ENCODE measurements around the gene RPL28. TPM values are rescaled to one million over a fixed set of nuclear protein-coding genes. Genes with fewer than 3 reads are reported as not detected.

The RPL28 gene
- total RNA-seq, result 1,000 to 10,000 TPM in 1 of 4 donors, 100 to 1,000 TPM in 2, 10 to 100 TPM in 1; 20.7 to 1,084 (median 431) TPM

DNA sequence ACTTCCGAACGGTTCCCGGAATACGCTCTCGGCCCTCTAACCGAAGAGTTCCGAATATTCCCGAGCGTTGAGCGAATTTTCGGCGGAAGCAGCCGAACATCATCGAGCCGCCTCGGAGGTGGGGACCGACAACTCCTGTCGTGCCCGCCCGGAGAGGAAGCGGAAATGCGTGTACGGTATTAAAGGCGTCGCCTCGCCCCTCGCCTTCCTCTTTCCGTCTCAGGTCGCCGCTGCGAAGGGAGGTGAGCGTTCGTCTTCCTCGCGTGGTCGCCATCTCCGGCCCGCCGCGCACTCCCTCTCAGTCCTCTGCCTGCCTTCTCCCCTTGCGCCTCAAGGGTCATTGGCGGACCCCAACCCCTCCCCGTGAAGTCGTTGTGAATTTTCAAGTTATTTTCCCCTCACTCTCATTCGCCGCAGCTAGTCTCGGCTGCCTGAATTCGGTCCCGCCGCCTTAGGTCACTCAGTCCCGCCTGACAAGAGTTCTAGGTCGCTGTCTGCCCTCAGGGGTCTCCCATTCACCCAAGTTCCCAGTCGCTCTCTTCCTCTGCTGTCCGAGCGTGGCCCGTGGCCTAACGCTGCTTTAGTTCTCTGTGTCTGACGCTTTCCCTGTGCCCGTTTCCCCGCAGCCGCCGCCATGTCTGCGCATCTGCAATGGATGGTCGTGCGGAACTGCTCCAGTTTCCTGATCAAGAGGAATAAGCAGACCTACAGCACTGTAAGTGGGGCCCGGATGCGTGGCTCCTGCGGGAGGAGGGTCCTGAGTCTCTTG lies at the start of gene RPL28:
Gene RPL28, plus strand, starts transcription at position 209 of the 769 bp plus-strand sequence. Its CDS starts 426 bp downstream, at position 635.
- no peaks in the 10 kb centered on the region for H3K36me3 ChIP-seq
- TF ChIP-seq, protein P1, sequence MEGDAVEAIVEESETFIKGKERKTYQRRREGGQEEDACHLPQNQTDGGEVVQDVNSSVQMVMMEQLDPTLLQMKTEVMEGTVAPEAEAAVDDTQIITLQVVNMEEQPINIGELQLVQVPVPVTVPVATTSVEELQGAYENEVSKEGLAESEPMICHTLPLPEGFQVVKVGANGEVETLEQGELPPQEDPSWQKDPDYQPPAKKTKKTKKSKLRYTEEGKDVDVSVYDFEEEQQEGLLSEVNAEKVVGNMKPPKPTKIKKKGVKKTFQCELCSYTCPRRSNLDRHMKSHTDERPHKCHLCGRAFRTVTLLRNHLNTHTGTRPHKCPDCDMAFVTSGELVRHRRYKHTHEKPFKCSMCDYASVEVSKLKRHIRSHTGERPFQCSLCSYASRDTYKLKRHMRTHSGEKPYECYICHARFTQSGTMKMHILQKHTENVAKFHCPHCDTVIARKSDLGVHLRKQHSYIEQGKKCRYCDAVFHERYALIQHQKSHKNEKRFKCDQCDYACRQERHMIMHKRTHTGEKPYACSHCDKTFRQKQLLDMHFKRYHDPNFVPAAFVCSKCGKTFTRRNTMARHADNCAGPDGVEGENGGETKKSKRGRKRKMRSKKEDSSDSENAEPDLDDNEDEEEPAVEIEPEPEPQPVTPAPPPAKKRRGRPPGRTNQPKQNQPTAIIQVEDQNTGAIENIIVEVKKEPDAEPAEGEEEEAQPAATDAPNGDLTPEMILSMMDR (IDR thresholded peaks at IDR 0.05), result no peak
- TF ChIP-seq POLR2A (IDR thresholded peaks at IDR 0.05), result peak; percentile 93 to 98
- intact Hi-C loops (cut with DNase I; ENCODE audit: low total_unique reads), result no loop called here

DNA sequence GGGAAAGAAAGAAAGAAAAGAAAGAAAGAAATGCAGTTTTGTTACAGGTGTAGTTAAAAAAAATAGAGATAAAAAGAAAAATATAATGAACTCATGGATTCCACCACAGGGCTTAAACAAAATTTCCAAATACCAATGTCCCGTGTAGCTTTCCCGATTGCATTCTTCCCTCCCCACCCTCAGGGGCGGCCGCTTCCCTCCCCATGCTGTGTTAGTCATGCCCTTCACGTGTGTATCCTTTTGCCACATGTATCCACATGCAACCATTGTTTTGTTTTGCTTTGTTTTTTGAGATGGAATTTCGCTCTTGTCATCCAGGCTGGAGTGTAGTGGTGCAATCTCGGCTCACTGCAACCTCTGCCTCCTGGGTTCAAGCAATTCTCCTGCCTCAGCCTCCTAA lies 49.6 kb upstream of the RPL28 start:
- H3K9me3 ChIP-seq, result no peaks in the 10 kb centered on the region
- DNase-seq, result no peak
- peaks cover 0 to 11% of the 10 kb centered on the region in 2 donors for H3K4me1 ChIP-seq
- no peak overlapping the region for H3K4me3 ChIP-seq
- no peaks in the 10 kb centered on the region for H3K36me3 ChIP-seq
- intact Hi-C loops (cut with DNase I; ENCODE audit: low total_unique reads), result no loop called here
- no peak overlapping the region for H3K27ac ChIP-seq
- H3K27me3 ChIP-seq, result no peaks in the 10 kb centered on the region
- TF ChIP-seq POLR2A (IDR thresholded peaks at IDR 0.05), result no peak
- TF ChIP-seq, protein P1 (IDR thresholded peaks at IDR 0.05), result no peak

More for the DNA sequence above, at the start of gene RPL28:
- Histone ChIP-seq H3K4me3 (peak within 1 kb of the TSS; percentile 70 to 86), H3K9me3 (no peaks in the 10 kb centered on the region), H3K4me1 (peaks cover 17 to 30% of the 10 kb centered on the region in 2 donors), H3K27ac (peak within 1 kb of the TSS; percentile 89 to 97), H3K27me3 (no peaks in the 10 kb centered on the region)
- DNase-seq, result peak; percentile 98 to 100

DNA sequence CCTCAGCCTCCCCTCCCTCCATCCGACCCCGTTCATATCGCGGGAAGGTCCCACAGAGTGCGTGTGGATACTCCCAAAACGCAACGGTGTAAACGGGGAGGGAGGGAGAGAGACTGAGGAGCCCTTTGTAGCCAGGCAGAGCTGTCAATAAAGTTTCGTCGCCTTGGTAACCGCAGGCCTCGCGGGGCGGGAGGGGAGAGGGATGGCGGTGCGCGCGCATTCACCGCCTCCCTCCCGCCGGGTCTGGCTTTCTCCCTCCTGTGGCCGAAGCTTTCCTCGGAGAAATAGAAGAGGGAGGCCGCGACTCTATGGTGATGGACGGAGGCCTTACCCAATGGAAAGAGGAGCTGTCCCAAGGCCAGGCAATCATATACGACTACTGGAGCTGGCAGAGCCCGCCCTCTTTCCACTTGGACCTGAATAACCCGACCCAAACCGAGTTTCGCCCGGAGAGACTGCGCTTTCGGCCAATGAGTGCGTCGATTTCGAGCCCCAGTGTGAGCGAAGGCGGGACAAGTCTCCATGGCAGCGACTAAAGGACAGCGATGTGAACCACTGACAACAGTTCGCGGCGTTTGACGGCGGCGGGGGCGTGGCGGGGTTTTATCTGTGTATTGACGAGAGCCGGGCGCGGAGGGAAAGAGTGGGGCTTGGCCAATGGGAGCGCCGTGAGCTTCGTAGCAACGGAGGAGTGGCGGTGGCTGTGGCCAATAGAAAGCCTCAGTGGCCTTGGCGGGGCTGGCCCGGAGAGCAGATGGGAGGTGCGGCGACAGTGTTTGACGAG lies 46.4 kb upstream of the RPL28 start, which contains the start of gene KMT5C:
Gene KMT5C, plus strand, starts transcription at position 772 of the 784 bp plus-strand sequence. CDS start 2,061 bp downstream, outside the sequence.
- no peaks in the 10 kb centered on the region for H3K36me3 ChIP-seq
- H3K4me3 ChIP-seq, result peak within 1 kb of the TSS; percentile 78 to 80
- H3K4me1 ChIP-seq, result peaks cover 0 to 11% of the 10 kb centered on the region in 2 donors
- DNase-seq, result peak; percentile 100
- peak within 1 kb of the TSS; percentile 90 to 94 for H3K27ac ChIP-seq
- no peaks in the 10 kb centered on the region for H3K9me3 ChIP-seq
- TF ChIP-seq, protein P1 (IDR thresholded peaks at IDR 0.05), result peak in 3 of 4 experiments; percentile 52 to 75 (median 63)
- TF ChIP-seq POLR2A (IDR thresholded peaks at IDR 0.05), result peak; percentile 93 to 96
- intact Hi-C loops (cut with DNase I; ENCODE audit: low total_unique reads), result no loop called here
- no peaks in the 10 kb centered on the region for H3K27me3 ChIP-seq

DNA sequence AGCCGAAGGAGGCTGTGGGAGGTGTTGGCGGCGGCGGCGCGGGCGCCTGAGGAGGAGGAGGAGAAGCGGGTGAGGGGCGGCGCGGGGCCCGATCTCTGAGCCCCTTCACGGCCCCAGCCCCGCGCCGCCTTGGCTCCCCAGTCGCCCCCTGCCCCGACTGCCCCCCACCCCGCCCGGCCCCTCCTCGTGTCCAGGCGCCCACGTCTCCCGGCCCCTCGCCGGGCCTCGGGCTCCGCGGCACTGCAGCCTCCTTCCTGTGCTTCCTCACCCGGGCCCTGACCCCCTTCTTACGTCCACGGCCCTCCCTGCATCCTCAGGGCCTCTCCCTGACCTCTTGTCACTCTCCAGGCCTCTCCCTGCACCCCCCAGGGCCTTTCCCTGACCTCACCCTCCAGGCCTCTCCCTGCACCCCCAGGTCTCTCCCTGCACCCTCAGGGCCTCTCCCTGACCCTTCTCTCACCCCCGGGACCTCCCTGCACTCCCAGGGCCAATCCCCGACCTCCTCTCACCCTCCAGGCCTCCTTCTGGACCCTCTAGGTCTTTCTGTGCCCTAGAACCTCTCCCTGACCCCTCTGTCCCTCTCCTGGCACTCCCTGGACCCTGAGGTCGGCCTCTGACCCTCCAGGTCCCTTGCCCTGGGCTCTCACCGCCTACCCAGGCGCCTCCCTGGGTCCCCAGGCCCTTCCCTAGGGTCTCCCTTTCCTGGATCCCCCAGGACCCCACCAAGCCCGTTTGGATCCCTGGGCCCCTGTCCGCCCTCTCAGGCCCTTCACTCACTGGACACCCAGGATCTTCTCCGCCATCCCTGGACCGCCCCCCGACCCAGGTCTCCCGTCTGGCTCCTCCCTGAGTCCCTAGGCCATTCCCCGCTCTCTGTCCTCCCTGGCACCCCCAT lies 45.6 kb upstream of the RPL28 start:
- Histone ChIP-seq H3K36me3 (no peaks in the 10 kb centered on the region), H3K4me1 (peaks cover 0 to 11% of the 10 kb centered on the region in 2 donors), H3K9me3 (no peaks in the 10 kb centered on the region), H3K27me3 (no peaks in the 10 kb centered on the region), H3K4me3 (peak overlapping the region; percentile 78 to 80), H3K27ac (peak overlapping the region; percentile 90 to 94)
- no peak for DNase-seq
- TF ChIP-seq POLR2A (IDR thresholded peaks at IDR 0.05), result no peak
- TF ChIP-seq, protein P1 (IDR thresholded peaks at IDR 0.05), result no peak
- intact Hi-C loops (cut with DNase I; ENCODE audit: low total_unique reads), result no loop called here

Data from uterus (tissue), 4 donors.